AG04449 (cell line): ENCODE results near the gene VWF.
"Not testable (repeated sequence)": the region's sequence is repeated elsewhere in the genome, so short reads cannot be mapped to it uniquely, and the experiment has no call there.

ENCODE experiments used
- CTCF ChIA-PET: fragments of 350-600 bp; formaldehyde crosslinking; extraction: SDS; loops from one replicate; lab custom pipeline; 2021; ENCODE audit warnings: antibody characterized with exemption; lab: Yijun Ruan, JAX
- POLR2A ChIA-PET: fragments of 400-600, 350-600 bp; formaldehyde crosslinking; extraction: SDS; loops from one replicate; lab custom pipeline; 2020; ENCODE audit warnings: antibody characterized with exemption, inconsistent platforms; lab: Yijun Ruan, JAX
- DNase-seq: peaks from one replicate; pipeline ENCODE4 v3.0.0-alpha.2; 2010; ENCODE audit warnings: low read depth, low spot score
- H3K4me3 ChIP-seq: 2 replicates; pipeline ENCODE4 v1.5.1; 2011; ENCODE audit warnings: low read depth, mild to moderate bottlenecking, control low read depth, low read length
- TF ChIP-seq, protein P1 (sequence below): IDR thresholded peaks from one replicate; pipeline ENCODE4 v1.5.1; 2011; ENCODE audit warnings: mild to moderate bottlenecking, moderate library complexity, low read length, control low read depth, inconsistent platforms; ENCODE audit not compliant: insufficient read depth; ENCODE audit errors: missing control alignments

Gene VWF

DNA sequence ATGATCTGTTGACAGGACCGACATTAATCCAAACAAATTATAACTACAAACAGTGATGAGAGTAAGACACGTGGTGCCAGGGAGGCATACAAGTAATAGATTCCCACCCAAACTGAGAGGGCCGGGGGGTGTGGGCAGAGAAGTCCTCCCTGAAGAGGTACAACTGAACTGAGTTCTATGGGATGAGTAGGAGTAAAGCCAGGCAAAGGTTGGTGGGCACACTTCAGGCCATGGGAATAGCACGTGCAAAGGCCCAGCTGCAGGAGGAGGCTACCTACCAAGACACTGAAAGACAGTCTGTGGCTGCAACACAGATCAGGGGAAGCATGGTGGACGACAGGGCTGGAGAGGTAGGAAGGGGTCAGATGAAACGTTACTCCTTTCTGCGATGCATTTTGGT lies 22.0 kb upstream of the VWF start:
- TF ChIP-seq, protein P1, sequence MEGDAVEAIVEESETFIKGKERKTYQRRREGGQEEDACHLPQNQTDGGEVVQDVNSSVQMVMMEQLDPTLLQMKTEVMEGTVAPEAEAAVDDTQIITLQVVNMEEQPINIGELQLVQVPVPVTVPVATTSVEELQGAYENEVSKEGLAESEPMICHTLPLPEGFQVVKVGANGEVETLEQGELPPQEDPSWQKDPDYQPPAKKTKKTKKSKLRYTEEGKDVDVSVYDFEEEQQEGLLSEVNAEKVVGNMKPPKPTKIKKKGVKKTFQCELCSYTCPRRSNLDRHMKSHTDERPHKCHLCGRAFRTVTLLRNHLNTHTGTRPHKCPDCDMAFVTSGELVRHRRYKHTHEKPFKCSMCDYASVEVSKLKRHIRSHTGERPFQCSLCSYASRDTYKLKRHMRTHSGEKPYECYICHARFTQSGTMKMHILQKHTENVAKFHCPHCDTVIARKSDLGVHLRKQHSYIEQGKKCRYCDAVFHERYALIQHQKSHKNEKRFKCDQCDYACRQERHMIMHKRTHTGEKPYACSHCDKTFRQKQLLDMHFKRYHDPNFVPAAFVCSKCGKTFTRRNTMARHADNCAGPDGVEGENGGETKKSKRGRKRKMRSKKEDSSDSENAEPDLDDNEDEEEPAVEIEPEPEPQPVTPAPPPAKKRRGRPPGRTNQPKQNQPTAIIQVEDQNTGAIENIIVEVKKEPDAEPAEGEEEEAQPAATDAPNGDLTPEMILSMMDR, result no peak
- ChIA-PET CTCF (no interaction called here), POLR2A (no interaction called here)

DNA sequence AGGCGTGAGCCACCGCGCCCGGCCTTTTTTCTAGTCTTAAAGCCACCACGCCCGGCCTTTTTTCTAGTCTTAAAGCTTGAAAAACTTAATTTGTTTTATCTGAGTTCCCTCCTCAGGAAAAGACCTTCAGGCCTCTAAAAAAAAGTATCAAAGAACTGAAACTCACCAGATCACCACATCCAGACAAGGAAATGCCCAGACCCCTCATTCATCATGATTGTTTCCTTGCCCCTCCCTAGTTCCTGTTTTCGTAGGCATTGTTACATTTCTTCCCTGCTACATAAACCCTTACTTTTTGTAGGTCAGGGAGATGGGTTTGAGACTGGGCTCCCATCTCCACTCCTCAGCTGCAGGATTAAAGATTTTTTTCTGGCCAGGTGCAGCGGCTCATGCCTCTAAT lies 21.1 kb upstream of the VWF start:
- ChIA-PET CTCF (no interaction called here), POLR2A (no interaction called here)
- DNase-seq, result no peak
- H3K4me3 ChIP-seq, result no peak overlapping the region
- TF ChIP-seq, protein P1, result no peak

More for the DNA sequence above, 22.0 kb upstream of the VWF start:
- H3K4me3 ChIP-seq, result no peak overlapping the region
- no peak for DNase-seq

DNA sequence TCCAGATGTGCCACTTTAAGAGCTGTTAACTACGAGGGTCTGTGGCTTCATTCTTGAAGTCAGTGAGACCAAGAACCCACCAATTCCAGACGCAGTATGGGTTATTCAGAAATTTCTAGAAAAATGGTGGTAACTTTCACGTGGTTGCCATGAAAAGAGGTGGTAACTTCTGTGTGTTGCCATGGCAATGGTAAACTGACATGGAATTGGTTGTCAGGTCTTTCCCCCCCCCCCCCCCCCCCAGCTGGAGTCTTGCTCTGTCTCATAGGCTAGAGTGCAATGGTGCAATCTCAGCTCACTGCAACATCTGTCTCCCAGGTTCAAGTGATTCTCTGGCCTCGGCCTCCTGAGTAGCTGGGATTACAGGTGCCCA lies 18.8 kb upstream of the VWF start:
- ChIA-PET POLR2A (no interaction called here), CTCF (no interaction called here)
- TF ChIP-seq, protein P1, result no peak
- DNase-seq, result no peak
- no peak overlapping the region for H3K4me3 ChIP-seq

- CTCF ChIA-PET, result interaction anchor here (1.0 kb wide), 1 partner anchor 10 kb away, joined by 4 read pairs; no protein-coding TSS in a partner anchor
- H3K4me3 ChIP-seq, POLR2A ChIA-PET, DNase-seq: not testable (repeated sequence)
These were observed 18.2 kb upstream of the VWF start for GRCh38 chr12:6142368-6143302.

- CTCF ChIA-PET, result interaction anchor here (1.0 kb wide), 1 partner anchor 9 kb away, joined by 4 read pairs; no protein-coding TSS in a partner anchor
- POLR2A ChIA-PET, DNase-seq, H3K4me3 ChIP-seq: not testable (repeated sequence)
These were observed 17.4 kb upstream of the VWF start for GRCh38 chr12:6141731-6142367.

DNA sequence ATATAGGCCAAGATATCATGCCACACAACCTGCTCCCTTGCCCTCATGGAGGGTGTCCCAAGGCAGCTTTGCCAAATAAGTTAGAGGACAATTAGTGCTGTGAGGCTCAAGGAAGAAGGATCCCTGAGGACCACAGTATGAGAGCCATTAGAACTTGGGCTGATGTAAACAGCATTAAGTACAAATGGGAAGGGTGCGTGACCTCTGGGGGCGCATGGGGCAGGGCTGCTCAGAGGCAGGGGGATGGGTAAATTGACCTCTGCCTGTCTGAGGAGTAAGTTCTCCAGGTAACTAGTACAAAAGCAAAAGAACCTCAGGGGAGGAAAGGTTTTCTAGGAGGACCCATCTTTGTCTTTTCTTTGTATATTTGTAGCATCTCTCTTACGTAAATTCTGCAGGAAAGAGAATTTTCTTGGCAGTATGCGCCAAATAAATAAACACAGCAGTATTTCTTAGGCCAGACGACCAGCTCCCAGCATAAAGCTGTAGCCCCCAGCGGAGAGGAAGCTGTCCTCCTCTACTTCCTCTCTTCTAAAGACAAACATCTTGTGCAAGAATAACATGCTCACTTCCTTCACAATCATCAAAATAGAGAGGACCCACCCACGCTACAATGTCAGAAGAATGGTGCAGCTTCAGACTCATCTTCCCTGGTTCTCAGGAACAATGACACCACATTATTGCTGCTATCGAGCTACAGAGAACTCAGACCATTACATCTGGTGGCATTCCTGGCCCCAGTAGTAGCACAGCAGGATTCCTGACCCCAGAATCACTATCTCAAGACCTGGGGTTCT lies 16.4 kb upstream of the VWF start:
- no peak for DNase-seq
- H3K4me3 ChIP-seq, result no peak overlapping the region
- ChIA-PET POLR2A (no interaction called here), CTCF (no interaction called here)
- TF ChIP-seq, protein P1, result no peak

- H3K4me3 ChIP-seq, result no peak overlapping the region
- no peak for DNase-seq
- ChIA-PET CTCF (interaction anchor here (1.1 kb wide), 1 partner anchor 60 kb away, joined by 3 read pairs; no protein-coding TSS in a partner anchor), POLR2A (no interaction called here)
- TF ChIP-seq, protein P1, result no peak
These were observed 10.6 kb upstream of the VWF start for GRCh38 chr12:6135071-6135470.
